Measurements from ENCODE around the gene TCF12. TPM values are rescaled to one million over a fixed set of nuclear protein-coding genes. Genes with fewer than 3 reads are reported as not detected.
"Not testable (repeated sequence)": the region's sequence is repeated elsewhere in the genome, so short reads cannot be mapped to it uniquely, and the experiment has no call there.

The TCF12 gene
- total and polyA plus RNA-seq, 8 donors = 7.7 to 67.4 (median 27.3) TPM

GRCh38 chr15:57092252-57092651, 173.8 kb downstream of the TCF12 start:
- no peaks in the 10 kb centered on the region for H3K9me3 ChIP-seq
- no peaks in the 10 kb centered on the region for H3K36me3 ChIP-seq
- ATAC-seq = no peak
- H3K27me3 ChIP-seq = no peaks in the 10 kb centered on the region
- H3K27ac ChIP-seq = no peak overlapping the region
- intact Hi-C loops (cut with DNase I) = no loop called here
- no peak for FAIRE-seq
- no peak for DNase-seq
- no peaks in the 10 kb centered on the region for H3K4me1 ChIP-seq
- no peak overlapping the region for H3K4me3 ChIP-seq
- TF ChIP-seq, protein P1, sequence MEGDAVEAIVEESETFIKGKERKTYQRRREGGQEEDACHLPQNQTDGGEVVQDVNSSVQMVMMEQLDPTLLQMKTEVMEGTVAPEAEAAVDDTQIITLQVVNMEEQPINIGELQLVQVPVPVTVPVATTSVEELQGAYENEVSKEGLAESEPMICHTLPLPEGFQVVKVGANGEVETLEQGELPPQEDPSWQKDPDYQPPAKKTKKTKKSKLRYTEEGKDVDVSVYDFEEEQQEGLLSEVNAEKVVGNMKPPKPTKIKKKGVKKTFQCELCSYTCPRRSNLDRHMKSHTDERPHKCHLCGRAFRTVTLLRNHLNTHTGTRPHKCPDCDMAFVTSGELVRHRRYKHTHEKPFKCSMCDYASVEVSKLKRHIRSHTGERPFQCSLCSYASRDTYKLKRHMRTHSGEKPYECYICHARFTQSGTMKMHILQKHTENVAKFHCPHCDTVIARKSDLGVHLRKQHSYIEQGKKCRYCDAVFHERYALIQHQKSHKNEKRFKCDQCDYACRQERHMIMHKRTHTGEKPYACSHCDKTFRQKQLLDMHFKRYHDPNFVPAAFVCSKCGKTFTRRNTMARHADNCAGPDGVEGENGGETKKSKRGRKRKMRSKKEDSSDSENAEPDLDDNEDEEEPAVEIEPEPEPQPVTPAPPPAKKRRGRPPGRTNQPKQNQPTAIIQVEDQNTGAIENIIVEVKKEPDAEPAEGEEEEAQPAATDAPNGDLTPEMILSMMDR (IDR thresholded peaks at IDR 0.05) = no peak

DNA sequence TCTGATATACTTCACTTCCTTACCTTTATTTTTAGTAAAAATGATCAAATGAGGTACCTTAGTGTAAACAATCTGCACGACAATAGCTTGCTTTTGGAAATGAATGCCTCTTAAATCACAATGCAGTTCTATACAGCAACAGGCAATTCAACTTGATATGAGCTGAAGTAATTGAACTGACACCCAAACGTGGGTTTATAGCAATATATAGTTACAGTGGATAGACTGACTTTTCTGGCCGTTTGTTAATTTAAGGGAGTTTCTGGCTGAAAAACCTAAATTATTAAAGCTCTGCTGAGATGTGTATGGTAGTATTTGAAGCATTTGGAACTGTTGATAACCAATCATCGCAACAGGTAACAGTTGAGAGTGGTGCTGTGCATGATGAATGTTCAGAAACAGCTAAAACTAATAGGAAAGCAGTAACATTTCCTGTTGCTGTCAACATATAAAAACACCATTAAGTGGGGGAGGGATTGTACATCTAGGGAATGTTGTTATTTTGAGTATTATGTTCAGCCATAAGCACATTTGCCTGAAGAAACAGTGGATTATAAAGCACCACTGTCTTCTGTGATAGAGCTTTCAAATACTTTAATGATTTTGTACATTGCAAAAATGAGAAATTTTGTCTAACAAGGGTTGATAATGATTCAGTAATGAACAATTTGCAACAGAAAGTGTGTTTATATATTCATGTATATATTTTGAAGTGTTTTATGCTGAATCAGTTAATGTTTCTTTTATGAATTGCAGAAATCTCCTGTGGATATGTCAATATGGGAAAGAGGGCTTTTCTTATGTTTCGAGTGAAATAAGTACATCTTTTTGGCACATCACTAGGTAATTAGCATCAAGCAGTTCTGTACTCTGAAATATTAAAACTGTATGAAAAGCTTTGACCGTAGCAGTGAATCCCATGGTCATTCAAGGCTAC, 176.1 kb downstream of the TCF12 start:
- no peak for ATAC-seq
- Histone ChIP-seq H3K27ac (no peak overlapping the region), H3K4me1 (no peaks in the 10 kb centered on the region), H3K9me3 (no peaks in the 10 kb centered on the region), H3K36me3 (no peaks in the 10 kb centered on the region), H3K27me3 (no peaks in the 10 kb centered on the region), H3K4me3 (no peak overlapping the region)
- 87 to 90% methylated on average over 6 of the region's 6 CpGs for WGBS, 2 donors
- FAIRE-seq = no peak
- intact Hi-C loops (cut with DNase I) = no loop called here
- DNase-seq = no peak
- TF ChIP-seq, protein P1 (IDR thresholded peaks at IDR 0.05) = no peak

- Histone ChIP-seq H3K9me3 (no peaks in the 10 kb centered on the region), H3K27me3 (no peaks in the 10 kb centered on the region), H3K4me3 (no peak overlapping the region), H3K4me1 (no peaks in the 10 kb centered on the region), H3K36me3 (no peaks in the 10 kb centered on the region), H3K27ac (no peak overlapping the region)
- 79% methylated on average over 4 of the region's 4 CpGs for WGBS, 2 donors
- ATAC-seq (no peak), FAIRE-seq (no peak), DNase-seq (no peak)
- TF ChIP-seq, protein P1 (IDR thresholded peaks at IDR 0.05) = no peak
- intact Hi-C loops (cut with DNase I) = no loop called here
These were observed 177.5 kb downstream of the TCF12 start for GRCh38 chr15:57095896-57096295.

GRCh38 chr15:57097246-57097645, 178.8 kb downstream of the TCF12 start:
- TF ChIP-seq, protein P1 (IDR thresholded peaks at IDR 0.05) = no peak
- FAIRE-seq (no peak), DNase-seq (no peak), ATAC-seq (no peak)
- H3K4me3 ChIP-seq = no peak overlapping the region
- no peaks in the 10 kb centered on the region for H3K9me3 ChIP-seq
- intact Hi-C loops (cut with DNase I) = no loop called here
- no peak overlapping the region for H3K27ac ChIP-seq
- no peaks in the 10 kb centered on the region for H3K27me3 ChIP-seq
- no peaks in the 10 kb centered on the region for H3K36me3 ChIP-seq
- H3K4me1 ChIP-seq = no peaks in the 10 kb centered on the region
- WGBS, 2 donors = 96 to 100% methylated on average over 1 of the region's 1 CpG

- H3K27me3 ChIP-seq; H3K4me3 ChIP-seq; intact Hi-C loops (cut with DNase I); H3K36me3 ChIP-seq; DNase-seq; H3K4me1 ChIP-seq; H3K27ac ChIP-seq; FAIRE-seq; ATAC-seq; H3K9me3 ChIP-seq: not testable (repeated sequence)
- 94 to 97% methylated on average over 4 of the region's 4 CpGs for WGBS, 2 donors
These were observed 179.6 kb downstream of the TCF12 start for GRCh38 chr15:57097919-57098543.

All from pancreas (tissue), 10 donors.